Retinal pigment epithelial cell (primary cell): ENCODE results near the gene DNMT1.

ENCODE experiments used
- DNase-seq: peaks from one replicate; pipeline ENCODE4 v3.0.0-alpha.2; 2010; ENCODE audit warnings: low read depth
- H3K4me3 ChIP-seq: 2 replicates; pipeline ENCODE4 v1.5.1; 2011; ENCODE audit warnings: mild to moderate bottlenecking, low read length, control low read depth, moderate library complexity
- TF ChIP-seq, protein P1 (sequence below): conservative IDR thresholded peaks from 2 replicates; pipeline ENCODE4 v1.5.1; 2011; ENCODE audit warnings: low read depth, low read length, control low read depth, inconsistent platforms

Gene DNMT1

GRCh38 chr19:10134040-10134439 lies 60.7 kb downstream of the DNMT1 start:
- DNase-seq = no peak
- TF ChIP-seq, protein P1, sequence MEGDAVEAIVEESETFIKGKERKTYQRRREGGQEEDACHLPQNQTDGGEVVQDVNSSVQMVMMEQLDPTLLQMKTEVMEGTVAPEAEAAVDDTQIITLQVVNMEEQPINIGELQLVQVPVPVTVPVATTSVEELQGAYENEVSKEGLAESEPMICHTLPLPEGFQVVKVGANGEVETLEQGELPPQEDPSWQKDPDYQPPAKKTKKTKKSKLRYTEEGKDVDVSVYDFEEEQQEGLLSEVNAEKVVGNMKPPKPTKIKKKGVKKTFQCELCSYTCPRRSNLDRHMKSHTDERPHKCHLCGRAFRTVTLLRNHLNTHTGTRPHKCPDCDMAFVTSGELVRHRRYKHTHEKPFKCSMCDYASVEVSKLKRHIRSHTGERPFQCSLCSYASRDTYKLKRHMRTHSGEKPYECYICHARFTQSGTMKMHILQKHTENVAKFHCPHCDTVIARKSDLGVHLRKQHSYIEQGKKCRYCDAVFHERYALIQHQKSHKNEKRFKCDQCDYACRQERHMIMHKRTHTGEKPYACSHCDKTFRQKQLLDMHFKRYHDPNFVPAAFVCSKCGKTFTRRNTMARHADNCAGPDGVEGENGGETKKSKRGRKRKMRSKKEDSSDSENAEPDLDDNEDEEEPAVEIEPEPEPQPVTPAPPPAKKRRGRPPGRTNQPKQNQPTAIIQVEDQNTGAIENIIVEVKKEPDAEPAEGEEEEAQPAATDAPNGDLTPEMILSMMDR = no peak
- no peak overlapping the region for H3K4me3 ChIP-seq

DNA sequence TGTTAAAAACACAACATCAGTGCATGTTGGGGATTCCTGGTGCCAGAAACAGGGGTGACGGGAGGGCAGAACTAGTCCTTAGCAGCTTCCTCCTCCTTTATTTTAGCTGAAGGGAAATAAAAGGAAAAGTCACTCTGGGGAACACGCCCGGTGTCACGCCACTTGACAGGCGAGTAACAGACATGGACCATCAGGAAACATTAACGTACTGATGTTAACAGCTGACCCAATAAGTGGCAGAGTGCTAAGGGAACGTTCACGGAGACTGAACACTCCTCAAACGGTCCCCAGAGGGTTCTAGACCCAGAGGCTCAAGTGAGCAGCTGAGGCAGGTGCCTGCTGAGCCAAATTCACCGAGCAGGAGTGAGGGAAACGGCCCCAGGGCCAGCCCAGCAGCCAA lies 61.2 kb downstream of the DNMT1 start:
- DNase-seq = no peak
- TF ChIP-seq, protein P1 = no peak
- no peak overlapping the region for H3K4me3 ChIP-seq

- TF ChIP-seq, protein P1 = no peak
- no peak overlapping the region for H3K4me3 ChIP-seq
- DNase-seq = no peak
Observed at GRCh38 chr19:10132905-10133304, 61.8 kb downstream of the DNMT1 start.

- H3K4me3 ChIP-seq = no peak overlapping the region
- DNase-seq = no peak
- TF ChIP-seq, protein P1 = no peak
Observed at GRCh38 chr19:10126213-10126639, 68.5 kb downstream of the DNMT1 start.

- no peak for DNase-seq
- H3K4me3 ChIP-seq = no peak overlapping the region
- TF ChIP-seq, protein P1 = no peak
Observed at GRCh38 chr19:10124429-10124828, 70.3 kb downstream of the DNMT1 start.

DNA sequence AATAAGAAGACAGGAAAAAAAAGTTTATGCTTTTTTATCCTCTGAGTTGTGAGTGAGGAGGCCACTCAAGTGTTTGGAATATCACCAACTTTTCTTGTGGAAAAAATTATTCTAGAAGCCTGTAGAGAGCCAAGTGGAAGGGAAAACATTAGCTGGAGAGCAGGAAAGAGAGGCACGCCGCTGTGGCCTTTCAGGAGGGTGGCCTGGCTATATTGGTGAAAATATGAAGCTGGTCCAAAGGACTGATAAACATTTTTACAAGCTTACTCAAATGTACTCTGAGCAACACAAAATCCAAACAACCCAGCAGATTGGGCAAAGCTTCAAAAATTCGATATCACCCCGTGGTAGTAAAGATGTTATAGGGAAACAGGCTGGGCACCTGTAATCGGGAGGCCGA lies 72.7 kb downstream of the DNMT1 start:
- no peak for DNase-seq
- TF ChIP-seq, protein P1 = no peak

GRCh38 chr19:10120538-10121189 lies 74.1 kb downstream of the DNMT1 start:
- TF ChIP-seq, protein P1 = no peak
- DNase-seq = no peak
- H3K4me3 ChIP-seq = no peak overlapping the region

More for the DNA sequence above, 72.7 kb downstream of the DNMT1 start:
- H3K4me3 ChIP-seq = no peak overlapping the region
